A549 (cell line): ENCODE measurements around the gene CCL14.

Experiments used
- CEBPB ChIP-seq, 2 experiments: fragments of >200 bp in 1 of 2; sonication (Bioruptor Twin) in 1 of 2; formaldehyde crosslinking in 1 of 2; IDR thresholded peaks; 2 replicates each; pipeline ENCODE4 v1.6.1; 2012 to 2016
- MAFK ChIP-seq: fragments of 450-650 bp; IDR thresholded peaks from 2 replicates; pipeline ENCODE4 v1.6.1; 2014; ENCODE audit not compliant: partially characterized antibody
- RFX5 ChIP-seq: fragments of 450-650 bp; IDR thresholded peaks from 2 replicates; pipeline ENCODE4 v1.7.1; 2014; ENCODE audit warnings: antibody characterized with exemption, mild to moderate bottlenecking, moderate library complexity
- TF ChIP-seq, protein P1 (sequence below): fragments of >200 bp; sonication (Bioruptor Twin); formaldehyde crosslinking; IDR thresholded peaks from 3 replicates; pipeline ENCODE4 v1.5.1; 2016

DNA sequence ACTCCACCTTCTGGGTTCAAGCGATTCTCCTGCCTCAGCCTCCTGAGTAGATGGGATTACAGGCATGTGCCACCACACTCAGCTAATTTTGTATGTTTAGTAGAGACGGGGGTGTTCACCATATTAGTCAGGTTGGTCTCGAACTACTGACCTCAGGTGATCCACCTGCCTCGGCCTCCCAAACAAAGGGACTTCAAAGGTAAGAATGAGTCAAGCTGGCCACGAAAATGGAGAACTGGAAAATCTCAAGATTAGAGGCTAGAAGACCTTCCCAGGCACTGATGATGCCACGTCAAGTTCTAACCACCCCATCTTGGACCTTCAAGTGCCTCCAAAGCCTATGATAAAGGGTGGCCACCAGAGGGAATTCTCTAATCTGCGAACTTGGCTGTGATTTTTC is 16.1 kb upstream of the CCL14 start:
- TF ChIP-seq MAFK (no peak), CEBPB (IDR thresholded peaks at IDR 0.05) (no peak), RFX5 (no peak)
- TF ChIP-seq, protein P1, sequence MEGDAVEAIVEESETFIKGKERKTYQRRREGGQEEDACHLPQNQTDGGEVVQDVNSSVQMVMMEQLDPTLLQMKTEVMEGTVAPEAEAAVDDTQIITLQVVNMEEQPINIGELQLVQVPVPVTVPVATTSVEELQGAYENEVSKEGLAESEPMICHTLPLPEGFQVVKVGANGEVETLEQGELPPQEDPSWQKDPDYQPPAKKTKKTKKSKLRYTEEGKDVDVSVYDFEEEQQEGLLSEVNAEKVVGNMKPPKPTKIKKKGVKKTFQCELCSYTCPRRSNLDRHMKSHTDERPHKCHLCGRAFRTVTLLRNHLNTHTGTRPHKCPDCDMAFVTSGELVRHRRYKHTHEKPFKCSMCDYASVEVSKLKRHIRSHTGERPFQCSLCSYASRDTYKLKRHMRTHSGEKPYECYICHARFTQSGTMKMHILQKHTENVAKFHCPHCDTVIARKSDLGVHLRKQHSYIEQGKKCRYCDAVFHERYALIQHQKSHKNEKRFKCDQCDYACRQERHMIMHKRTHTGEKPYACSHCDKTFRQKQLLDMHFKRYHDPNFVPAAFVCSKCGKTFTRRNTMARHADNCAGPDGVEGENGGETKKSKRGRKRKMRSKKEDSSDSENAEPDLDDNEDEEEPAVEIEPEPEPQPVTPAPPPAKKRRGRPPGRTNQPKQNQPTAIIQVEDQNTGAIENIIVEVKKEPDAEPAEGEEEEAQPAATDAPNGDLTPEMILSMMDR = no peak
